Esophagus muscularis mucosa (tissue), 4 donors: ENCODE data around the gene ZNF827. TPM values are rescaled to one million over a fixed set of nuclear protein-coding genes. Genes with fewer than 3 reads are reported as not detected.

Experiments used
- DNase-seq: peaks from one replicate; pipeline ENCODE4 v3.0.0-alpha.2; 2017; ENCODE audit errors: extremely low spot score
- H3K27ac ChIP-seq, 4 donors: fragments of 200-600 bp; sonication (generic); replicated peaks in 1 of 4; 1 replicate in 3 of 4; 2 replicates in 1 of 4; pipeline ENCODE4 v1.5.1; 2016 to 2019; ENCODE audit warnings: mild to moderate bottlenecking in 1 of 4
- H3K27me3 ChIP-seq, 4 donors: fragments of 200-600 bp; sonication (generic); one replicate each; pipeline versions ENCODE4 v1.5.1 to v1.6.0; 2016 to 2019
- H3K36me3 ChIP-seq, 4 donors: fragments of 200-600 bp; sonication (generic); one replicate each; pipeline ENCODE4 v1.5.1; 2016 to 2019
- H3K4me1 ChIP-seq, 4 donors: fragments of 200-600 bp; sonication (generic); one replicate each; pipeline ENCODE4 v1.5.1; 2016 to 2019
- H3K4me3 ChIP-seq, 4 donors: fragments of 200-600 bp; sonication (generic); 1 replicate in 2 of 4; 2 replicates in 2 of 4; pipeline ENCODE4 v1.5.1; 2016 to 2019; ENCODE audit warnings: mild to moderate bottlenecking in 4 of 4, moderate library complexity in 1 of 4
- H3K9me3 ChIP-seq, 4 donors: fragments of 200-600 bp; sonication (generic); 1 replicate in 3 of 4; 2 replicates in 1 of 4; pipeline ENCODE4 v1.5.1; 2016 to 2019
- CTCF ChIP-seq, 3 experiments: fragments of 200-600 bp in 2 of 3; fragments of 450-650 bp in 1 of 3; sonication (generic) in 2 of 3; IDR thresholded peaks; one replicate each; pipeline ENCODE4 v1.5.1; 2017 to 2019; ENCODE audit warnings: antibody characterized with exemption in 3 of 3, mild to moderate bottlenecking in 2 of 3, moderate library complexity in 1 of 3
- EP300 ChIP-seq: sonication (generic); formaldehyde crosslinking; IDR thresholded peaks from one replicate; pipeline ENCODE4 v1.6.1; 2017; ENCODE audit warnings: antibody characterized with exemption
- POLR2A ChIP-seq: fragments of 450-650 bp; IDR thresholded peaks from one replicate; pipeline ENCODE4 v1.6.1; 2017; ENCODE audit warnings: antibody characterized with exemption, moderate library complexity, mild to moderate bottlenecking, low read depth
- POLR2AphosphoS5 ChIP-seq, 2 donors: sonication (generic); formaldehyde crosslinking; IDR thresholded peaks; one replicate each; pipeline ENCODE4 v1.6.1; 2017; ENCODE audit warnings: antibody characterized with exemption in 2 of 2
- WGBS: methylation state at CpG from one replicate; pipeline ENCODE4 v1.1.5; 2018; 5-methylcytosine and 5-hydroxymethylcytosine counted together
- intact Hi-C: fragments of 100-400 bp; cut with DNase I; formaldehyde crosslinking; loops from one replicate; pipeline ENCODE4 v1.15.1; 2023
- total RNA-seq, 4 donors: library from RNA; depleted of rRNA; stranded (reverse); fragments of >200 nt; gene quantifications; one replicate each; pipeline versions ENCODE4 v1.1.0 to v1.2.1, GENCODE V29; 2016

The ZNF827 gene
- total RNA-seq, 4 donors from 2014 or later: 11.1 to 27.2 (median 19.0) TPM

- Histone ChIP-seq H3K4me1 (no peaks in the 10 kb centered on the region), H3K36me3 (no peaks in the 10 kb centered on the region), H3K4me3 (no peak overlapping the region), H3K27me3 (no peaks in the 10 kb centered on the region), H3K9me3 (no peaks in the 10 kb centered on the region), H3K27ac (no peak overlapping the region)
- WGBS: 100% methylated on average over 1 of the region's 1 CpG
- intact Hi-C loops: loop anchor here (10.0 kb wide), 1 partner anchor 88 kb away; no protein-coding TSS in a partner anchor
- TF ChIP-seq CTCF (IDR thresholded peaks at IDR 0.05): no peak
- TF ChIP-seq EP300: no peak
- TF ChIP-seq POLR2AphosphoS5 (IDR thresholded peaks at IDR 0.05): no peak
- TF ChIP-seq POLR2A: no peak
- no peak for DNase-seq
These were observed 216.1 kb downstream of the ZNF827 start for GRCh38 chr4:145722561-145722960.

GRCh38 chr4:145720656-145721055, 218.0 kb downstream of the ZNF827 start:
- no peak overlapping the region for H3K4me3 ChIP-seq
- no peak for DNase-seq
- WGBS: 83% methylated on average over 3 of the region's 3 CpGs
- intact Hi-C loops: loop anchor here (10.0 kb wide), 1 partner anchor 86 kb away; no protein-coding TSS in a partner anchor
- no peaks in the 10 kb centered on the region for H3K4me1 ChIP-seq
- H3K27ac ChIP-seq: no peak overlapping the region
- H3K36me3 ChIP-seq: no peaks in the 10 kb centered on the region
- no peaks in the 10 kb centered on the region for H3K9me3 ChIP-seq
- no peaks in the 10 kb centered on the region for H3K27me3 ChIP-seq
- no peak for TF ChIP-seq CTCF (IDR thresholded peaks at IDR 0.05)
- TF ChIP-seq EP300: no peak
- no peak for TF ChIP-seq POLR2AphosphoS5 (IDR thresholded peaks at IDR 0.05)
- no peak for TF ChIP-seq POLR2A

GRCh38 chr4:145719752-145720624, 218.6 kb downstream of the ZNF827 start:
- TF ChIP-seq EP300 (no peak), POLR2AphosphoS5 (IDR thresholded peaks at IDR 0.05) (no peak), CTCF (IDR thresholded peaks at IDR 0.05) (no peak), POLR2A (no peak)
- Histone ChIP-seq H3K27me3 (no peaks in the 10 kb centered on the region), H3K27ac (no peak overlapping the region), H3K4me3 (no peak overlapping the region), H3K36me3 (no peaks in the 10 kb centered on the region), H3K4me1 (no peaks in the 10 kb centered on the region), H3K9me3 (no peaks in the 10 kb centered on the region)
- no peak for DNase-seq
- intact Hi-C loops: loop anchor here (10.0 kb wide), 1 partner anchor 85 kb away; no protein-coding TSS in a partner anchor
- 91% methylated on average over 10 of the region's 10 CpGs for WGBS

GRCh38 chr4:145716661-145717200, 221.9 kb downstream of the ZNF827 start:
- Histone ChIP-seq H3K4me1 (no peaks in the 10 kb centered on the region), H3K36me3 (no peaks in the 10 kb centered on the region), H3K4me3 (no peak overlapping the region), H3K27ac (no peak overlapping the region), H3K9me3 (peaks cover 0 to 7% (median 0%) of the 10 kb centered on the region in 4 donors), H3K27me3 (no peaks in the 10 kb centered on the region)
- no peak for DNase-seq
- TF ChIP-seq POLR2AphosphoS5 (IDR thresholded peaks at IDR 0.05) (no peak), CTCF (IDR thresholded peaks at IDR 0.05) (no peak), POLR2A (no peak), EP300 (no peak)
- intact Hi-C loops: no loop called here
- WGBS: 77% methylated on average over 1 of the region's 1 CpG
